HG02678 (cell line): ENCODE results near the gene FBXL16.

Experiments
- ATAC-seq: cut with Tn5 transposase; IDR thresholded peaks from one replicate; pipeline ENCODE4 v1.9.1; 2021; ENCODE audit warnings: mild to moderate bottlenecking, moderate library complexity; ENCODE audit not compliant: unreplicated experiment

FBXL16 gene

DNA sequence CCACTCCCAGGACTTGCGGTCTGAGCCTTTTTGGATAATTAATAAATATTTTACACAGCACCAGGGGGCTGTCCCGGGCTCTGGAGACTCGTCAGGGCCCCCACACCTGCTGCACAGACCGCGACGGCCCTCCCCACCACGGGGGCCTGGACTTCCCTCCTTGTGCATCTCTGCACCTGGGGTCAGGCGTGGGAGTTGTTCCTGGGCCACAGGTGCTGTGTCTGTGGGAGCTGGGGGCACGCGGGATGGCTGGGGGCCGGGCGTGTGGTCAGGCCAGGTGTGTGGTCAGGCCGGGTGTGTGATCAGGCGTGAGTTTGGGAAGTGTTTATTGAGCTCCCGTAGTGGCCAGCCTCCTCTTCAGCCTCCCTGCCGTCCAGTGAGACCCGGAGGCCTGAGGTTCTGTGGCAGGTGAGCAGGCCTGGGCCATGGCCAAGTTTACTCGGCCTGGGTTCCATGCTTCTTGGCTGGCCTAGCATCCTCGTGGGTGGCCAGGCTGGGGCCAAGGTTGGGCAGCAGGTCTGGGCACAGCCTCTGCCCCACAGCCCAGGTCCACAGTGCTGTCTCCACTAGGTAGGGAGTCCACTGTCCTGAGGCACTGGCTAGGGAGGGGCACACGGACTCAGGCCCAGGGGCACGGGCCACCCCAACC is 27.3 kb downstream of the FBXL16 start:
- ATAC-seq = no peak

GRCh38 chr16:677316-678190 is 28.0 kb downstream of the FBXL16 start:
- ATAC-seq = no peak

DNA sequence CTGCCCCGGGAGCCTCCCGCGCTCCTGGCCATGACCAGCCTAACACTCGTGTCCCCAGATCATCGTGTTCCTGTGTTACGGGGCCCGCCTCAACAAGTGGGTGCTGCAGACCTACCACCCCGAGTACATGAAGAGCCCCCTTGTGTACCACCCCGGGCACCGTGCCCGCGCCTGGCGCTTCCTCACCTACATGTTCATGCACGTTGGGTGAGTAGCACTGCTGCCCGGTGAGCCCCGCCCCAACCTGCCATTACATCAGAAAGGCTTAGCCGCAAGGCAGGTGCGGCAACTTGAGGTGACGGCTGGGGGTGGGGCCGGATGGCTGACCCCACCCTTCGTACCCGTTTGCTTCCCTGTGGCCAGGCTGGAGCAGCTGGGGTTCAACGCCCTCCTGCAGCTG is 28.7 kb downstream of the FBXL16 start:
- no peak for ATAC-seq

GRCh38 chr16:676565-676902 is 29.1 kb downstream of the FBXL16 start:
- ATAC-seq = no peak

DNA sequence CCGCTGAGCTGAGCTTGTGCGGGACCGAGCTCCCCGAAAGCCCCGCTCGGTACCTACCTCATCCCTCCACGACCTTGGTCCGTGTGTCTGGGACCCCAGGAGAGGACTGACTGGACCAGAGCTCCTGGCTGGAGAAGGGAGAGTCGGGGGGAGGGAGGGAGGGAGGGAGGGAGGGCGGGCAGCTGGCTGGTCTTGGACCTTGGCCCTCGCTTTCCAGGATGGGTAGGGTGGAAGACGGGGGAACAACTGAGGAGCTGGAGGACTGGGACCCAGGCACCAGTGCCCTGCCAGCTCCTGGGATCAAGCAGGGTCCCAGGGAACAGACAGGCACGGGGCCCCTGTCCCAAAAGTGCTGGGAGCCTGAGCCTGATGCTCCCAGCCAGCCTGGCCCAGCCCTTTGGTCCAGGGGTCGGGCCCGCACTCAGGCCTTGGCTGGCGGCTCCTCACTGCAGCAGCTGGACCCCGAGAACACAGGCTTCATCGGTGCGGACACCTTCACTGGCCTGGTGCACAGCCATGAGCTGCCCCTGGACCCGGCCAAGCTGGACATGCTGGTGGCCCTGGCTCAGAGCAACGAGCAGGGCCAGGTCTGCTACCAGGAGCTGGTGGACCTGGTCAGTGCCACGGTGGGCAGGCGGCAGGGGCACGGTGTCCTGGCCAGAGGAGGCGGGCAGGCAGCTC is 29.6 kb downstream of the FBXL16 start:
- ATAC-seq = no peak

DNA sequence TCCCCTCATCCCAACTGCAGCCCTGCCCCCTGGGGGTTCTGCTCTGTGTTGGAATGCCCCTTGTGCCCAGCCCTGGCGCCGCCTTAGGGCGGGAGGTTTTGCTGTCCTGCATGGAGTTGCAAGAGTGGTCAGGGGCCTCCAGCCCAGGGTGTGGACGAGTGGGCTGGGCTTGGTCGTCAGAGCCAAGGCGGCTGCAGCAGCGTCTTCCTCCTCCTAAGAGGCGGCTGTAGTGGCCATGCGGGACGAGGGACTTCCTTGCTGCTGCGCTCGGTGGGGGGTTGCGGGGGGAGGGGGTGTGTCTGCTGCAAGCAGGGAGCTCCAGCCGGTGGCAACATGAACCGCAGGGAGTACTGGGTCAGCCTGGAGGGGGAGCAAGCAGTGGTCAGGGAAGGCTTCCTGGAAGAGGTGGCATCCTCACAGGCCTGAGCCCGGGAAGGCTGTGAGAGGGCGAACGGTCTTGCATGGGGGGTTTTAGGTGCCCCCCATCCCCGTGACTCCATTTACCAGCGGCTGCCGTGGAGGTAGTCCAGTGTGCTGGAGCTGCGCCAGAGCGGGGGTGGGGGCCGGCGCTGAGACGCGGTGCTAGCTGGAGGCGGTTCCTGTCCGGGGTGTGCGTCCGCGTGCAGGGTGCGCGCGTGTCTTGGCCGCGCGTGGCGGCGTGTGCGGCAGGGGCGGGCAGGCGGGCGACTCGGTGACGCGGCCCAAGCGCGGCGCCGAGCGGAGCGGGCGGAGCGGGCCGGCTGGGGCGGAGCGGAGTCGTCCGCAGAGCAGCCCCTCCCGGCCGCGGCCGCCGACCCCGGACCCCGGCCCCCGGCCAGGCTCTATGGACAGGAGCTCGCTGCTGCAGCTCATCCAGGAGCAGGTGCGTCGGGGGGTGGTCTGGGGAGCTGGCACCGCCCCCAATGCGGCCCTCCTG is 30.4 kb downstream of the FBXL16 start, which contains the start of gene RHBDL1:
RHBDL1 (plus strand) TSS at position 704 of the 916 bp plus-strand sequence; CDS start at position 824, 120 bp downstream.
- no peak for ATAC-seq

DNA sequence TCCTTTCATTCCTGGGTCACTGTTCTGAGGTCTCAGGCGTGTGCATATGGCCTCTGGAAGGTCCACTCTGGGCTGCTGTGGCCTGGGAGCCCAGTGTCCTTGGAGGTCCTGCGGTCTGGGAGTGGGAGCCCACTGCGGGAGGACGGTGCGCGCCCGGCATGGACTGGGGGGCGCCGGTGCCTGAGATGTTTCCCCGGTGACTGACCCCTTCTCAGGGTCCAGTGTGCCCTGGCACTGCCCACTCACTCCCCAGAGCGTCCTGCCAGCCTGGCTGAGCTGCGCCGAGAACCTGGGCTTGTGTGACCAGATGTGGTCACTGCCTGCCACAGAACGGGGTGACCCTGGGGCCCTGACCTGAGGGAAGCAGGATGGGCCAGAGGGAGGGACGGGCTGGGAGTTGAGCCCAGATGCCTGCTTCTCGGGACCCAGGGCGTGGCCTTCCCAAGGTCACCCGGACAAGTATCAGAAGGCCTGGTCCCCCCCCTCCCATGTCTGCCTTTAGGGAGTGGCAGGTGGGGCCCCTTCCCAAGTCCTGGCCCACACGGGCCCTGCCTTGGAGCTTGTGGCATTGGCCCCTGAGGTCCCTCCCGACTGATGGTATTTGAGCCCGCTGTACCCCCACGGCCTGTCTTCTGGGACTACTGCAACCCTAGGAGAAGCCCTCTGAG is 31.3 kb downstream of the FBXL16 start:
- no peak for ATAC-seq

- ATAC-seq = no peak
Observed at GRCh38 chr16:673399-673991, 32.1 kb downstream of the FBXL16 start.

GRCh38 chr16:672851-673250 is 32.8 kb downstream of the FBXL16 start:
- ATAC-seq = no peak

DNA sequence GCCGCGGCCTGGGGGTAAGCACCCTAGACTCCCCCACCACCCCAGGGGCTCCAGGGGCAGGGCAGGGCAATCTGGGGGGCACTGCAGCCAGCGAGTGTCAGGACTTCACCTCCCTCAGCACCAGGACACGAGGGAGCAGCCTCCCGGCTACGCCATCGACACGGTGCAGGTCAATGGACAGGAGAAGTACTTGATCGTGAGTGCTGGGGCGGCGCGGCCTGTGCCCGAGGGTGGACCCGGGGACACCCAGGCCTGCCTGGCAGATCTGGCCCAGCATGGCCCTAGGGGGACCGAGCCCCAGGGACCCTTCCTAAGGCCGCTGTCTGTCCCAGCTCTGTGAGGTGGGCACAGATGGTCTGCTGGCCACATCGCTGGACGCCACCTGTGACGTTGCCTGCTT is 33.2 kb downstream of the FBXL16 start:
- ATAC-seq = no peak

DNA sequence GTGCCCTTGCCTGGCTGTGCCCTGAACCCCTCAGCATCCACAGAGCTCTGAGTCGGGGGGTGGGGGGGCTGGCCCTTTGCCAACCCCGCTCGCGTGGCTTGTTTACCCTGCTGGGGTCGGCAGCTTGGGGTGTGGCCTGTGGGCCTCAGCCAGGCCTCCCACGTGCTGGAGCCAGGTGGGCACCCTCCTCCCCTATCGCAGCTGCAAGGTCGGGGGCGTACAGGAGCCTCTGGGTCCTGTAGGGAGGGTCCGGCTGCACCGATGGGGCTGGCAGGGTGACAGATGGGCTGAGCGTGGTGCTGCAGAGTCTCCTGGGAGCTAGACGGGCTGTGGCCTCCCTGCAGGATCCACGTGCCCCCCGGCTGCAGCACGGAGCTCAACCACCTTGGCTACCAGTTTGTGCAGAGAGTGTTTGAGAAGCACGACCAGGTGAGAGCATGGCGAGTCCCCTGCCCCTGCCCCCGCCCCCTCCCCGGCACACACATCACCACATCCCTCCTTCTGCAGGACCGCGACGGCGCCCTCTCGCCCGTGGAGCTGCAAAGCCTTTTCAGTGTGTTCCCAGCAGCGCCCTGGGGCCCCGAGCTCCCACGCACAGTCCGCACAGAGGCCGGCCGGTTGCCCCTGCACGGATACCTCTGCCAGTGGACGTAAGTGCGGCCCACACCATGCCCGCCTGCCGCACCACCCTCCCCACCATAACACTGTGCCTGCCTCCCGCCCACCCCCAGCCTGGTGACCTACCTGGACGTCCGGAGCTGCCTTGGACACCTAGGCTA is 34.1 kb downstream of the FBXL16 start:
- no peak for ATAC-seq

- ATAC-seq = no peak
Observed at GRCh38 chr16:670485-671352, 34.9 kb downstream of the FBXL16 start.

DNA sequence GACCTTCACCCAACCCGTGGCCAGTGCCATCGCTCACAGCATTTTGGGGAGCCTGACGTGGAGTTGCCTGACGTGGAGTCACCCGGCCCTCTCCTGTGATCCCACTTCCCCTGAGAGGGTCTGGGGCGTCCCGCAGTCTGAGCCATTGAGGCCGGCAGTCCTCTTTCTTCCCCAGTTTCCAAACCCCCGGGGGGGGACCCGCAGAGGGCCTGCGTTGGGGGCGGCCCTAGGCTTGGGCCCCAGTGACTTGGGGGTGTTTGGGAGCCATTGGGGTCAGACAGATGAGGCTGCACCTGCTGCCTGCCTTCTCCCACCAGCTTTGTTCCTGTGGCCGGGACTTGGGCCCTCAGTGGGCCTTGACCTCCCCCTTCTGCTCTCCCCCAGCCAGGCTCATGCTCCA is 35.9 kb downstream of the FBXL16 start:
- no peak for ATAC-seq

DNA sequence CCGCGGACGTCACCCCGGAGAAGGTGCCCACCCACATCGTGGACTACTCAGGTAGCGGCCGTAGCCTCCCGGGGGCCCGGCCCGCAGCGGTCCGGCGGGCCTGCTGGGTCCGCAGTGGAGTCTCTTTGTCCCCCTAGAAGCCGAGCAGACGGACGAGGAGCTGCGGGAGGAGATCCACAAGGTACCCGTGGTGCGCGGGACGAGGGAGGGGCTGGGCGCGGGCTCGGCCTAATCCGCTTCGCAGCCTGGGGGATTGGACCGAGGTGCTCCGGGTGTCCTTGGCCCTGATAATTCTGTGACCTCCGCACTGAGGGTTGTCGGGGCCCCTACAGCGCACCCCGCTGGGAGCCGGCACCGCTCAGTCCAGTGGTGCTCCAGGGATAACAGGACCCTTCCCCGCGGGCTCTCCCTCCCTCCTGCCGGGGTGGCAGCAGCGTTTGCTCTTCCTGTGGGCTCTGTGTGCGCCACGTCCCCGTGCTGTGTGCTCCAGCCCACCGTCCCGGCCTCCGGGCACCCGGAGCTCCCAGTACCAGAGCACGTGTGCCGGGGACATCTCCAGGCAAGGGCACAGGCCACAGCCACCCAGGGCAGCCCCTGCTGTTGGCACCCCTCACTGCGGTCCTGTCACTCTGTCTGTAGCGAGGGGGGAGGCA is 37.0 kb downstream of the FBXL16 start:
- no peak for ATAC-seq

DNA sequence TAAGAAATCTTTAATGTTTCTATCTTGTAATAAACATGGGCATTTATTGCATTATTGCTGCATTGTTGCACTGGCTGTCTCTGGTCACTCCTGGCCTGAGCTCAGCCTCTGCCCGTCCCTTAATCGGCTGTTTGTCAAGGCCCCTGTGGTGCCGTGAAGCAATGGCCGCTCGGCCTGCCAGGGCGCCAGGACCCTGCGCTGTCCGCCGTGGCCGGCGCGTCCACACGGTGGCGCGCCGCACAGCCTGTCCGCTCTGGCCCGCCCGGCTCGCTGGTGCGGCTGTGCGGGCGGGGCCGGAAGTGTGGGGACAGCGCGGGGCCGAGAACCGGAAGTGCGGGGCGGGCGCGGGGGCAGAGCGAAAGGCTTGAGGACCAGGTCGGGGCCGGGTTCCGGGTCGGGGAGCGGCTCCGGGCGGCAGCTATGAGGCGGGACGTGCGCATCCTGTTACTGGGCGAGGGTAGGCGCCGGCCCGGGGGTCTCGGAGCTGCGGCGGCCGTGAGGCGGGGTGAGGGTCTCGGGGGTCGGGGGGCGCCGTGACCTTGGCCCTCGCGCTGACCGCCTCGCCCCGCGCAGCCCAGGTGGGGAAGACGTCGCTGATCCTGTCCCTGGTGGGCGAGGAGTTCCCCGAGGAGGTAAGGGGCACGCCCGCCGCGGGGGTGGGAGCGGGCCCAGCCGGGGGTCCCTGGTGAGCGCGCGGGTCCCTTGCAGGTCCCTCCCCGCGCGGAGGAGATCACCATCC is 37.7 kb downstream of the FBXL16 start, which contains the start of gene RHOT2:
RHOT2 (plus strand) TSS at position 353 of the 739 bp plus-strand sequence; CDS start at position 421, 68 bp downstream.
- peak; percentile 82 for ATAC-seq

DNA sequence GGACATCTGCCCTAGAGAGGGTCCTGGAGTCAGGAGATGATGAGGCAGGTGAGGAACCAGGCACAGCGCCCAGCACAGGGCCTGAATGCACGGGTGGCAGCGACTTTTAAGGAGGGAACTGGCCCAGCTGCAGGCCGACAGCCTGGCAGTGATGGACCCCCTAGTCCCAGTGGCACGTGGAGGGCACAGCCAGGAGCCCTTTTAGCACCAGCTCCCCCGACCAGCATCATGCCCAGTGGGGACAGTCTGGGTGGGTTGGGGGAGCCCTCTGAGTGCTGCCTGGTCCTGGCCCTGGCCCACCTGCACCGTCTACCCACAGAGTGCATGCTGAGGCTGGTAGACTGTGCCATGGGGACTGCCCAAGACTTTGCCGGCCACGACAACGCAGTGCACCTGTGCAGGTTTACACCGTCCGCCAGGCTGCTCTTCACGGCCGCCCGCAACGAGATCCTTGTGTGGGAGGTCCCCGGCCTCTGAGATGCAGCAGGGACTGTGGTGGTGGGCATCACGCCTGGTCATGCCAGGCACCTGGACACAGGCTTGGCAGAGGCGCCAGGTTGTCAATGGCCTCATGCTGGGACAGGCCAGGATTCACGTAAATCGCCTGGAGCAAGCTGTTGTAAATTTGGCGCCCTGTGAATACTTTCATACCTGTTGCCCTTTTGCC is 38.4 kb downstream of the FBXL16 start:
- no peak for ATAC-seq
